H1 (cell line): ENCODE results near the gene KIF5C. TPM values are rescaled to one million over a fixed set of nuclear protein-coding genes. Genes with fewer than 3 reads are reported as not detected.

ENCODE experiments used
- CTCF ChIA-PET: fragments of 300-600 bp; sonication (Branson Sonifier 250); formaldehyde crosslinking; loops from one replicate; lab custom pipeline; 2021; ENCODE audit not compliant: partially characterized antibody; lab: Charles Lee
- POLR2A ChIA-PET: fragments of 300-600 bp; sonication (Branson Sonifier 250); formaldehyde crosslinking; loops from one replicate; lab custom pipeline; 2021; ENCODE audit warnings: inconsistent platforms; ENCODE audit not compliant: partially characterized antibody; lab: Charles Lee
- DNase-seq, 2 experiments: peaks; one replicate each; pipeline versions ENCODE4 v3.0.0 to v3.0.0-alpha.2; 2010 to 2022; ENCODE audit warnings: low spot score in 2 of 2, low read depth in 1 of 2, mixed read lengths in 1 of 2
- FAIRE-seq: peaks from 2 replicates; lab custom pipeline; 2011; peaks lifted over from hg19 to GRCh38; lab: Jason Lieb, UNC
- H2AFZ ChIP-seq: 2 replicates; pipeline ENCODE4 v1.8.1; 2012; ENCODE audit warnings: low read length, inconsistent platforms
- H2AK5ac ChIP-seq: 2 replicates; pipeline ENCODE4 v1.6.1; 2013; ENCODE audit warnings: low read depth, low read length
- H2BK120ac ChIP-seq: replicated peaks from 2 replicates; pipeline ENCODE3; 2013; ENCODE audit warnings: low read depth, low read length, inconsistent platforms
- H2BK12ac ChIP-seq: 2 replicates; pipeline ENCODE4 v1.6.1; 2013; ENCODE audit warnings: low read depth, low read length
- H2BK15ac ChIP-seq: 2 replicates; pipeline ENCODE4 v1.6.1; 2013; ENCODE audit warnings: low read length
- H2BK20ac ChIP-seq: 2 replicates; pipeline ENCODE4 v1.6.1; 2013; ENCODE audit warnings: low read length
- H2BK5ac ChIP-seq: 2 replicates; pipeline ENCODE4 v1.6.1; 2013; ENCODE audit warnings: low read depth, low read length
- H3K14ac ChIP-seq: 2 replicates; pipeline ENCODE4 v1.6.1; 2013; ENCODE audit warnings: inconsistent platforms; ENCODE audit not compliant: insufficient read length
- H3K18ac ChIP-seq: 2 replicates; pipeline ENCODE4 v1.6.1; 2013; ENCODE audit warnings: low read length; ENCODE audit errors: extremely low read depth
- H3K23ac ChIP-seq: 2 replicates; pipeline ENCODE4 v1.6.1; 2013; ENCODE audit warnings: inconsistent platforms; ENCODE audit not compliant: insufficient read length
- H3K23me2 ChIP-seq: 2 replicates; pipeline ENCODE4 v1.6.1; 2013; ENCODE audit warnings: low read depth, low read length
- H3K27ac ChIP-seq: 2 replicates; pipeline ENCODE4 v1.6.1; 2011; ENCODE audit warnings: low read depth, low read length, inconsistent platforms
- H3K27me3 ChIP-seq, 4 experiments: replicated peaks in 1 of 4; 1 replicate in 1 of 4; 2 replicates in 3 of 4; pipeline versions ENCODE4 v1.6.1 to v1.8.1; 2011 to 2013; ENCODE audit warnings: low read length in 3 of 4, mild to moderate bottlenecking in 3 of 4, inconsistent platforms in 2 of 4, mixed read lengths in 2 of 4, moderate library complexity in 1 of 4; ENCODE audit not compliant: control insufficient read depth in 3 of 4, insufficient read depth in 3 of 4; ENCODE audit errors: extremely low read depth in 1 of 4
- H3K36me3 ChIP-seq, 4 experiments: 2 replicates each; pipeline versions ENCODE4 v1.6.1 to v1.8.1; 2011 to 2013; ENCODE audit warnings: mild to moderate bottlenecking in 4 of 4, low read length in 3 of 4, moderate library complexity in 2 of 4, control low read depth in 1 of 4, inconsistent platforms in 1 of 4; ENCODE audit not compliant: insufficient read depth in 4 of 4, control insufficient read depth in 2 of 4
- H3K4ac ChIP-seq: replicated peaks from 2 replicates; pipeline ENCODE3; 2013; ENCODE audit warnings: low read length, low read depth, mixed read lengths, inconsistent platforms; ENCODE audit not compliant: insufficient read length
- H3K4me1 ChIP-seq, 4 experiments: replicated peaks in 1 of 4; 1 replicate in 1 of 4; 2 replicates in 3 of 4; pipeline versions ENCODE4 v1.6.1 to v1.8.1; 2011 to 2013; ENCODE audit warnings: low read length in 3 of 4, inconsistent platforms in 2 of 4, mixed read lengths in 1 of 4; ENCODE audit not compliant: insufficient read depth in 4 of 4, control insufficient read depth in 3 of 4
- H3K4me2 ChIP-seq, 2 experiments: 2 replicates each; pipeline versions ENCODE4 v1.6.1 to v1.8.1; 2011 to 2013; ENCODE audit warnings: low read depth in 2 of 2, low read length in 2 of 2, control low read depth in 1 of 2, inconsistent platforms in 1 of 2, mild to moderate bottlenecking in 1 of 2; ENCODE audit not compliant: insufficient read depth in 1 of 2
- H3K4me3 ChIP-seq, 4 experiments: fragments of 200-600, 300-600 bp in 1 of 4; sonication (generic), shearing (Covaris generic), sonication (Bioruptor Twin) in 1 of 4; 2 replicates each; pipeline versions ENCODE4 v1.5.1 to v1.8.1; 2011 to 2016; ENCODE audit warnings: low read length in 4 of 4, low read depth in 3 of 4, control low read depth in 2 of 4, inconsistent platforms in 2 of 4, mild to moderate bottlenecking in 2 of 4, mixed read lengths in 1 of 4, moderate library complexity in 1 of 4; ENCODE audit not compliant: insufficient read depth in 2 of 4; ENCODE audit errors: extremely low read depth in 1 of 4
- H3K56ac ChIP-seq: replicated peaks from 2 replicates; pipeline ENCODE3; 2013; ENCODE audit warnings: low read depth, mild to moderate bottlenecking, mixed read lengths, low read length, inconsistent platforms; ENCODE audit not compliant: insufficient read length
- H3K79me1 ChIP-seq: 2 replicates; pipeline ENCODE4 v1.6.1; 2013; ENCODE audit warnings: low read depth, low read length, control low read depth
- H3K79me2 ChIP-seq, 2 experiments: 2 replicates each; pipeline versions ENCODE4 v1.6.1 to v1.8.1; 2012 to 2013; ENCODE audit warnings: low read length in 2 of 2, mild to moderate bottlenecking in 2 of 2, inconsistent platforms in 1 of 2; ENCODE audit not compliant: insufficient read depth in 2 of 2, control insufficient read depth in 1 of 2
- H3K9ac ChIP-seq, 4 experiments: replicated peaks in 1 of 4; 1 replicate in 1 of 4; 2 replicates in 3 of 4; pipeline versions ENCODE4 v1.6.1 to v1.8.1; 2011 to 2013; ENCODE audit warnings: low read depth in 3 of 4, low read length in 3 of 4, control low read depth in 2 of 4, mild to moderate bottlenecking in 2 of 4, moderate library complexity in 2 of 4, inconsistent platforms in 1 of 4; ENCODE audit errors: extremely low read depth in 1 of 4
- H3K9me3 ChIP-seq, 2 experiments: 2 replicates each; pipeline versions ENCODE4 v1.6.1 to v1.8.1; 2012 to 2013; ENCODE audit warnings: mild to moderate bottlenecking in 2 of 2, moderate library complexity in 2 of 2, control low read depth in 1 of 2, inconsistent platforms in 1 of 2, low read depth in 1 of 2, low read length in 1 of 2, mixed read lengths in 1 of 2; ENCODE audit not compliant: insufficient read depth in 2 of 2
- H4K20me1 ChIP-seq, 2 experiments: replicated peaks in 1 of 2; 2 replicates each; pipeline versions ENCODE3 to v1.8.1; 2011 to 2013; ENCODE audit warnings: inconsistent platforms in 2 of 2, low read length in 2 of 2, mild to moderate bottlenecking in 1 of 2; ENCODE audit not compliant: insufficient read depth in 2 of 2, control insufficient read depth in 1 of 2
- H4K5ac ChIP-seq: 2 replicates; pipeline ENCODE4 v1.6.1; 2013; ENCODE audit warnings: low read length, low read depth, mixed read lengths, inconsistent platforms; ENCODE audit not compliant: insufficient read length
- H4K8ac ChIP-seq: 2 replicates; pipeline ENCODE4 v1.8.0; 2013; ENCODE audit warnings: mild to moderate bottlenecking, moderate library complexity, low read length, inconsistent platforms; ENCODE audit not compliant: insufficient read depth; ENCODE audit errors: extremely low read depth
- H4K91ac ChIP-seq: replicated peaks from 2 replicates; pipeline ENCODE3; 2013; ENCODE audit warnings: low read length, mixed read lengths, inconsistent platforms; ENCODE audit not compliant: insufficient read length
- ASH2L ChIP-seq: fragments of 200-600, 300-600 bp; sonication (generic); IDR thresholded peaks from one replicate; pipeline ENCODE4 v1.7.1; 2017; ENCODE audit warnings: low read length
- BACH1 ChIP-seq: IDR thresholded peaks from 2 replicates; pipeline ENCODE4 v1.6.1; 2012; ENCODE audit warnings: low read length, improper control_type of control experiment
- CBX5 ChIP-seq: fragments of 300-800, 300-1000 bp; sonication (generic); IDR thresholded peaks from 2 replicates; pipeline ENCODE4 v1.7.1; 2016; ENCODE audit warnings: antibody characterized with exemption, low read length, low read depth
- HDAC2 ChIP-seq, 2 experiments: fragments of 300-600 bp in 1 of 2; sonication (generic) in 1 of 2; IDR thresholded peaks; 2 replicates each; pipeline ENCODE4 v1.6.1; 2011 to 2012; ENCODE audit warnings: low read depth in 2 of 2, low read length in 2 of 2, mild to moderate bottlenecking in 2 of 2, moderate library complexity in 2 of 2, borderline replicate concordance in 1 of 2, inconsistent platforms in 1 of 2
- KDM5A ChIP-seq: fragments of 200-600 bp; IDR thresholded peaks from 2 replicates; pipeline ENCODE4 v1.7.1; 2012; ENCODE audit warnings: mild to moderate bottlenecking, low read length, inconsistent platforms, mixed read lengths
- NANOG ChIP-seq: IDR thresholded peaks from 2 replicates; pipeline ENCODE4 v1.6.1; 2011; ENCODE audit warnings: low read length, low read depth, mild to moderate bottlenecking, inconsistent platforms; ENCODE audit not compliant: insufficient read depth, poor library complexity, severe bottlenecking
- POU5F1 ChIP-seq: IDR thresholded peaks from 2 replicates; pipeline ENCODE4 v1.6.1; 2011; ENCODE audit warnings: low read depth, mild to moderate bottlenecking, low read length, moderate library complexity
- RBBP5 ChIP-seq: IDR thresholded peaks from 2 replicates; pipeline ENCODE4 v1.7.1; 2012; ENCODE audit warnings: low read depth, mild to moderate bottlenecking, inconsistent platforms, low read length, moderate library complexity, borderline replicate concordance
- RNF2 ChIP-seq: fragments of 200-900, 300-1000 bp; sonication (generic); IDR thresholded peaks from 2 replicates; pipeline ENCODE4 v1.7.1; 2016; ENCODE audit warnings: borderline replicate concordance, low read depth, mild to moderate bottlenecking, antibody characterized with exemption, low read length; ENCODE audit not compliant: poor library complexity, severe bottlenecking; ENCODE audit errors: missing control alignments
- SRF ChIP-seq: IDR thresholded peaks from 2 replicates; pipeline ENCODE4 v1.6.1; 2011; ENCODE audit warnings: mild to moderate bottlenecking, low read depth, low read length, moderate library complexity
- SUZ12 ChIP-seq: fragments of 200-600 bp; sonication (generic); IDR thresholded peaks from 2 replicates; pipeline ENCODE4 v1.6.1; 2012; ENCODE audit warnings: mild to moderate bottlenecking, inconsistent platforms, low read length, moderate library complexity, mixed read lengths
- TAF1 ChIP-seq: IDR thresholded peaks from 2 replicates; pipeline ENCODE4 v1.6.1; 2011; ENCODE audit warnings: mild to moderate bottlenecking, low read depth, low read length
- WGBS, 2 experiments: shearing (Covaris generic) in 1 of 2; methylation state at CpG; one replicate each; pipeline versions ENCODE4 v1.1.6 to v1.1.7; 2013 to 2015; ENCODE audit warnings: low lambda C conversion rate in 2 of 2, mixed read lengths in 2 of 2, inconsistent platforms in 1 of 2, low coverage in 1 of 2, missing lambda C conversion rate in 1 of 2; ENCODE audit not compliant: insufficient replicate concordance in 2 of 2, insufficient coverage in 1 of 2, insufficient read length in 1 of 2; ENCODE audit errors: extremely low coverage in 1 of 2, missing lambda C conversion rate in 1 of 2; 5-methylcytosine and 5-hydroxymethylcytosine counted together
- polyA plus RNA-seq, 7 experiments: library from polyadenylated mRNA; depleted of rRNA in 3 of 7; stranded (reverse) in 5 of 7; unstranded in 2 of 7; fragments of >200 nt in 5 of 7; fragments of 200-250 nt in 2 of 7; gene quantifications; 1 replicate in 5 of 7; 2 replicates in 1 of 7; 4 replicates in 1 of 7; pipeline versions ENCODE4 v1.2.1 to v1.2.3, GENCODE V29; 2011 to 2013; ENCODE audit warnings: missing spikeins in 2 of 7, mixed read lengths in 2 of 7
- total RNA-seq: library from RNA; stranded (reverse); fragmentation: NEBNext Ultra II Directional; extraction: Animal tissue kit (Norgen Biotek cat#: 25700); gene quantifications from 2 replicates; pipeline ENCODE4 v1.2.1, GENCODE V29; 2021
- TF ChIP-seq, protein P1 (sequence below): IDR thresholded peaks from 2 replicates; pipeline ENCODE4 v1.6.1; 2011; ENCODE audit warnings: low read length, improper control_type of control experiment

KIF5C gene
- total and polyA plus RNA-seq, 2 of the 8 experiments (the other 6 are each of a cell fraction or from before 2014, with no cell fraction given): 16.3 to 66.4 TPM

DNA sequence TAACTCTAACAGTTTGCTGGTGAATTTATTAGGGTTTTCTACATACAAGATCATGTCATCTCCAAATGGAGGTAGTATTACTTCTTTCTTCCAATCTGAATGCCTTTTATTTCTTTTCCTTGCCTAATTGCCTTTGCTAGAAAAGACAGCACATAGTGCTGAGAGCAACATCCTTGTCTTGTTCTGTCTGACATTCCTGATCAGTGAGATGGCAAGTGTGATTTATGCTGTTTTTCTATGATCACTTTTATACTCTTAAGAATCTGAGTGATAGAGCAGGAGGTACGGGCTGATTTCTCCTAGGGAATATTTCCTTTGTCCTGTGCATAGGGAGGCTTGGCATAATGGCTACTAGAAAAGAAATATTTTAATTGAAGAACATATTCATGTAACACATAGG is 180.7 kb downstream of the KIF5C start:
- H2AFZ ChIP-seq: no peak overlapping the region
- no peak overlapping the region for H2BK15ac ChIP-seq
- no peak overlapping the region for H4K5ac ChIP-seq
- no peaks in the 10 kb centered on the region for H3K36me3 ChIP-seq
- no peaks in the 10 kb centered on the region; the same call in 1 of the 2 replicates for H3K23me2 ChIP-seq
- no peaks in the 10 kb centered on the region for H3K79me2 ChIP-seq
- H3K9ac ChIP-seq: no peak overlapping the region
- no peaks in the 10 kb centered on the region for H3K4me1 ChIP-seq
- no peak overlapping the region for H3K18ac ChIP-seq
- no peak overlapping the region for H3K14ac ChIP-seq
- no peak overlapping the region for H3K23ac ChIP-seq
- H2BK20ac ChIP-seq: no peak overlapping the region
- H2AK5ac ChIP-seq: no peak overlapping the region
- no peak overlapping the region for H2BK120ac ChIP-seq
- no peak overlapping the region for H2BK12ac ChIP-seq
- H3K9me3 ChIP-seq: no peaks in the 10 kb centered on the region
- H4K91ac ChIP-seq: no peak overlapping the region
- WGBS, 2 experiments: 50% methylated on average over 1 of the region's 1 CpG; no CpG with 5 or more reads in 1 of the 2 experiments
- no peak overlapping the region for H2BK5ac ChIP-seq
- no peak overlapping the region for H3K4me3 ChIP-seq
- no peak overlapping the region for H4K8ac ChIP-seq
- H3K27ac ChIP-seq: no peak overlapping the region
- no peak for FAIRE-seq
- DNase-seq: no peak
- H3K27me3 ChIP-seq: no peaks in the 10 kb centered on the region
- H3K79me1 ChIP-seq: no peaks in the 10 kb centered on the region
- H3K56ac ChIP-seq: no peak overlapping the region
- no peak overlapping the region for H3K4ac ChIP-seq
- peaks cover 0 to 2% of the 10 kb centered on the region in 2 experiments for H4K20me1 ChIP-seq
- ChIA-PET POLR2A (no interaction called here), CTCF (interaction anchor here (1.8 kb wide), 1 partner anchor 15 kb away, joined by 8 read pairs; no protein-coding TSS in a partner anchor)
- no peak overlapping the region for H3K4me2 ChIP-seq
- TF ChIP-seq ASH2L (no peak), CBX5 (no peak), RBBP5 (no peak), HDAC2 (IDR thresholded peaks at IDR 0.05; ENCODE audit: borderline replicate concordance in 1 of 2, low read depth in 2 of 2, low read length in 2 of 2) (no peak), SUZ12 (no peak), KDM5A (no peak), BACH1 (no peak), NANOG (no peak), POU5F1 (no peak), TAF1 (no peak), SRF (no peak), RNF2 (no peak)
- TF ChIP-seq, protein P1, sequence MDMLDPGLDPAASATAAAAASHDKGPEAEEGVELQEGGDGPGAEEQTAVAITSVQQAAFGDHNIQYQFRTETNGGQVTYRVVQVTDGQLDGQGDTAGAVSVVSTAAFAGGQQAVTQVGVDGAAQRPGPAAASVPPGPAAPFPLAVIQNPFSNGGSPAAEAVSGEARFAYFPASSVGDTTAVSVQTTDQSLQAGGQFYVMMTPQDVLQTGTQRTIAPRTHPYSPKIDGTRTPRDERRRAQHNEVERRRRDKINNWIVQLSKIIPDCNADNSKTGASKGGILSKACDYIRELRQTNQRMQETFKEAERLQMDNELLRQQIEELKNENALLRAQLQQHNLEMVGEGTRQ: no peak
